ENCODE data around the gene RSAD2. TPM values are rescaled to one million over a fixed set of nuclear protein-coding genes. Genes with fewer than 3 reads are reported as not detected.

RSAD2 gene
- total and polyA plus RNA-seq, 9 of the 15 experiments (the other 6 are each of a cell fraction or from before 2014, with no cell fraction given), result 0.15 to 1.4 (median 0.28) TPM

DNA sequence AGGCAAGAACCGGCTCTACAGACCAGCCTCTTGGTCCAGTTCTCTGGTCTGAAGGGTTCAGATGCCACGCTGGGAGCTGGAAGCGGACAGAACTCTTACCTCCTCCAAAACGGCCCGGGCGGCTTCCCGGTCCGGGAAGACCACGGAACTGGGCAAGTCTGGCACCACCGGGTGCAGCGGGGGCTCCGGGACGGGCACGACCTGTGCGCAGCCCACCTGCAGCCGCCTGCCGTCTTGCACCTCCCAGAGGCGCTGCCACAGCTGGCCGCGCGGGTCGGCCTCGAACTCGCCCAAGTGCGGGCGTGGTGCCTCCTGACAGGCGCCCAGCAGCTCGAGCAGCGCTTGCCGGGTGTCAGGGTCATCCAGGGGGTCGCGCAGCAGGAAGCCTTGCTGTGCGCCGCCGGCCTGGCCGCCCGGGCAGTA, 12.6 kb upstream of the RSAD2 start:
- FAIRE-seq (no peak), DNase-seq (ENCODE audit: extremely low read depth in 1 of 4, low spot score in 3 of 4) (no peak), ATAC-seq (no peak)
- H3K4me2 ChIP-seq (ENCODE audit: insufficient read depth, low read length), result peak overlapping the region; percentile 97
- peaks cover 14% of the 10 kb centered on the region; the same call in 1 of the 3 replicates for H3K36me3 ChIP-seq (ENCODE audit: control insufficient read depth, insufficient read depth, low read length)
- peaks cover 14 to 19% of the 10 kb centered on the region in 2 experiments for H3K4me1 ChIP-seq (replicated peaks in 1 of 2; ENCODE audit: control insufficient read depth in 2 of 2, insufficient read depth in 2 of 2, low read length in 2 of 2)
- H3K27me3 ChIP-seq (ENCODE audit: control insufficient read depth in 2 of 2, insufficient read depth in 2 of 2, low read length in 2 of 2), result no peaks in the 10 kb centered on the region
- intact Hi-C loops (cut with micrococcal nuclease) (no loop called here), in situ Hi-C loops (cut with MboI) (no loop called here)
- ChIA-PET CTCF (ENCODE audit: low intra/inter-chr PET ratio) (interaction anchor here (0.7 to 1.9 kb wide), 2 partner anchors 39 to 182 kb away, joined by 5 to 8 read pairs; no protein-coding TSS in a partner anchor), POLR2A (interaction anchor here (1.0 to 3.3 kb wide), 3 partner anchors 12 to 158 kb away, joined by 3 to 21 read pairs (median 7); partner anchors contain the start of gene RSAD2)
- peaks cover 4% of the 10 kb centered on the region; the same call in 1 of the 3 replicates for H3K79me2 ChIP-seq (ENCODE audit: control insufficient read depth, insufficient read depth, low read length)
- H3K9me1 ChIP-seq (ENCODE audit: control insufficient read depth, insufficient read depth, low read length), result no peaks in the 10 kb centered on the region
- H2AFZ ChIP-seq (ENCODE audit: low read depth, low read length), result peak overlapping the region; percentile 90
- no peaks in the 10 kb centered on the region for H4K20me1 ChIP-seq (replicated peaks; ENCODE audit: control insufficient read depth, insufficient read depth, low read length)
- peak overlapping the region; percentile 86; the same call in 2 of the 3 replicates for H3K27ac ChIP-seq (ENCODE audit: extremely low read depth, low read depth, low read length)
- peak overlapping the region; percentile 80 to 93; a peak in 3 of 4 replicates for H3K9ac ChIP-seq (ENCODE audit: insufficient read depth in 1 of 2, low read depth in 2 of 2, low read length in 2 of 2)
- peak overlapping the region; percentile 58 for H3K4me3 ChIP-seq
- 15% methylated on average over 37 of the region's 37 CpGs for WGBS (ENCODE audit: insufficient coverage, low coverage, missing lambda C conversion rate)
- BruUV-seq (replicated peaks), result no TSS peak
- peaks cover 3% of the 10 kb centered on the region; the same call in 1 of the 2 replicates for H3K9me3 ChIP-seq (replicated peaks; ENCODE audit: control insufficient read depth, insufficient read depth, low read depth, low read length)
- TF ChIP-seq FOXP4 (CRISPR knock-in tag; IDR thresholded peaks at IDR 0.05; ENCODE audit: borderline replicate concordance), result 0 out of 2 replicates have a peak, but pooled peaks have one; percentile 15
- no peak for TF ChIP-seq XRCC3 (IDR thresholded peaks at IDR 0.05)
- no peak for TF ChIP-seq STAG1 (CRISPR knock-in tag; IDR thresholded peaks at IDR 0.05; ENCODE audit: borderline replicate concordance)
- TF ChIP-seq ZNF384 (IDR thresholded peaks at IDR 0.05; ENCODE audit: low read depth, low read length), result no peak
- TF ChIP-seq JUND (IDR thresholded peaks at IDR 0.05; ENCODE audit: borderline replicate concordance, low read depth, low read length), result no peak
- no peak for TF ChIP-seq JUND (tag; IDR thresholded peaks at IDR 0.05; ENCODE audit: borderline replicate concordance, low read depth, low read length)
- TF ChIP-seq, protein P1, sequence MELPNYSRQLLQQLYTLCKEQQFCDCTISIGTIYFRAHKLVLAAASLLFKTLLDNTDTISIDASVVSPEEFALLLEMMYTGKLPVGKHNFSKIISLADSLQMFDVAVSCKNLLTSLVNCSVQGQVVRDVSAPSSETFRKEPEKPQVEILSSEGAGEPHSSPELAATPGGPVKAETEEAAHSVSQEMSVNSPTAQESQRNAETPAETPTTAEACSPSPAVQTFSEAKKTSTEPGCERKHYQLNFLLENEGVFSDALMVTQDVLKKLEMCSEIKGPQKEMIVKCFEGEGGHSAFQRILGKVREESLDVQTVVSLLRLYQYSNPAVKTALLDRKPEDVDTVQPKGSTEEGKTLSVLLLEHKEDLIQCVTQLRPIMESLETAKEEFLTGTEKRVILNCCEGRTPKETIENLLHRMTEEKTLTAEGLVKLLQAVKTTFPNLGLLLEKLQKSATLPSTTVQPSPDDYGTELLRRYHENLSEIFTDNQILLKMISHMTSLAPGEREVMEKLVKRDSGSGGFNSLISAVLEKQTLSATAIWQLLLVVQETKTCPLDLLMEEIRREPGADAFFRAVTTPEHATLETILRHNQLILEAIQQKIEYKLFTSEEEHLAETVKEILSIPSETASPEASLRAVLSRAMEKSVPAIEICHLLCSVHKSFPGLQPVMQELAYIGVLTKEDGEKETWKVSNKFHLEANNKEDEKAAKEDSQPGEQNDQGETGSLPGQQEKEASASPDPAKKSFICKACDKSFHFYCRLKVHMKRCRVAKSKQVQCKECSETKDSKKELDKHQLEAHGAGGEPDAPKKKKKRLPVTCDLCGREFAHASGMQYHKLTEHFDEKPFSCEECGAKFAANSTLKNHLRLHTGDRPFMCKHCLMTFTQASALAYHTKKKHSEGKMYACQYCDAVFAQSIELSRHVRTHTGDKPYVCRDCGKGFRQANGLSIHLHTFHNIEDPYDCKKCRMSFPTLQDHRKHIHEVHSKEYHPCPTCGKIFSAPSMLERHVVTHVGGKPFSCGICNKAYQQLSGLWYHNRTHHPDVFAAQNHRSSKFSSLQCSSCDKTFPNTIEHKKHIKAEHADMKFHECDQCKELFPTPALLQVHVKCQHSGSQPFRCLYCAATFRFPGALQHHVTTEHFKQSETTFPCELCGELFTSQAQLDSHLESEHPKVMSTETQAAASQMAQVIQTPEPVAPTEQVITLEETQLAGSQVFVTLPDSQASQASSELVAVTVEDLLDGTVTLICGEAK (IDR thresholded peaks at IDR 0.05), result peak; percentile 36; the same call in 1 of the 2 replicates
- TF ChIP-seq, protein P1 (CRISPR knock-in tag; IDR thresholded peaks at IDR 0.05), result no peak
- TF ChIP-seq, protein P2, sequence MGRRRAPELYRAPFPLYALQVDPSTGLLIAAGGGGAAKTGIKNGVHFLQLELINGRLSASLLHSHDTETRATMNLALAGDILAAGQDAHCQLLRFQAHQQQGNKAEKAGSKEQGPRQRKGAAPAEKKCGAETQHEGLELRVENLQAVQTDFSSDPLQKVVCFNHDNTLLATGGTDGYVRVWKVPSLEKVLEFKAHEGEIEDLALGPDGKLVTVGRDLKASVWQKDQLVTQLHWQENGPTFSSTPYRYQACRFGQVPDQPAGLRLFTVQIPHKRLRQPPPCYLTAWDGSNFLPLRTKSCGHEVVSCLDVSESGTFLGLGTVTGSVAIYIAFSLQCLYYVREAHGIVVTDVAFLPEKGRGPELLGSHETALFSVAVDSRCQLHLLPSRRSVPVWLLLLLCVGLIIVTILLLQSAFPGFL (CRISPR knock-in tag; IDR thresholded peaks at IDR 0.05), result no peak
- peak; percentile 76 for TF ChIP-seq HNRNPL (IDR thresholded peaks at IDR 0.05; ENCODE audit: low read depth, low read length)
